Chondrocyte (in vitro differentiated cells): ENCODE results near the gene CLEC10A. TPM values are rescaled to one million over a fixed set of nuclear protein-coding genes. Genes with fewer than 3 reads are reported as not detected.
"Not testable (repeated sequence)": the region's sequence is repeated elsewhere in the genome, so short reads cannot be mapped to it uniquely, and the experiment has no call there.

ENCODE experiments used
- DNase-seq: peaks from one replicate; pipeline ENCODE4 v3.0.0; 2021; ENCODE audit warnings: mixed read lengths, low spot score
- H3K27ac Mint-ChIP-seq: one replicate; pipeline ENCODE4 v1.8.0; 2021; ENCODE audit warnings: mild to moderate bottlenecking, moderate library complexity, mixed read lengths; ENCODE audit not compliant: unreplicated experiment
- H3K27me3 Mint-ChIP-seq: 2 replicates; pipeline ENCODE4 v1.8.0; 2021; ENCODE audit warnings: low read depth, mixed read lengths
- H3K36me3 Mint-ChIP-seq: 2 replicates; pipeline ENCODE4 v1.8.0; 2021; ENCODE audit warnings: low read depth, mixed read lengths
- H3K4me1 Mint-ChIP-seq: 2 replicates; pipeline ENCODE4 v1.8.0; 2021; ENCODE audit warnings: low read depth, mild to moderate bottlenecking, mixed read lengths
- H3K4me3 Mint-ChIP-seq: one replicate; pipeline ENCODE4 v1.8.0; 2021; ENCODE audit warnings: mild to moderate bottlenecking, moderate library complexity, mixed read lengths; ENCODE audit not compliant: unreplicated experiment
- H3K9me3 Mint-ChIP-seq: 2 replicates; pipeline ENCODE4 v1.8.0; 2021; ENCODE audit warnings: low read depth, mixed read lengths
- total RNA-seq: library from RNA; stranded (reverse); gene quantifications from 3 replicates; pipeline ENCODE4 v1.2.1, GENCODE V29; 2021
- TF ChIP-seq, protein P1 (sequence below): fragments of 200-600 bp; sonication (generic); IDR thresholded peaks from 2 replicates; pipeline ENCODE4 v1.5.0; 2021; ENCODE audit warnings: antibody characterized with exemption, mild to moderate bottlenecking, moderate library complexity

Gene CLEC10A
- total RNA-seq, 1 donor from 2014 or later = not detected

DNA sequence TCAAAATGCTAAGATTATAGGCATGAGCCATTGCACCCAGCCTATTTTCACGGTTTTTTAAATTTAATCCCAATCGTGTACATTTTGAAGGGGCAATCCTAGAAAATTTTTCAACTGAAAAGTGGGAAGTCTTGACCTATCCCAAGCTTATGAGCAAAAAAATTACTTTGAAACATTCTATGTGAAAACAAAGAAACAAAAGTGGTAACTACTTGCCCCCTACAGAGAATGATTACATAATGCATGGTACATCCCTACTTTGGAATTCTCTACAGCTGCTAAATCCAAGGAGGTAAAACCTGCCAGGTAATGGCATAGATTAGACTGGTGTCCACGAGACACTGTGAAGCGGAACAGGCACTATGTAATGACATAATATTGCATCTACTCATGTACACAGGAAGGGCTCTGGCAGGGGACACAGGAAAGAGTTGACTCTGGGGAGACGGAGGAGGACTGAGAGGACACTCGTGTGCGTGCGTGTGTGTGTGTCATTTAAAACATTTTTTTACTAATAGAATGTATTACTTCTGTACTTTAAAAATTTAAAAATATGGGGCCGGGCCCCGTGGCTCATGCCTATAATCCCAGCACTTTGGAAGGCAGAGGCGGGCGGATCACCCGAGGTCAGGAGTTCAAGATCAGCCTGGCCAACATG is 18.9 kb upstream of the CLEC10A start:
- peaks cover 55% of the 10 kb centered on the region for H3K27me3 Mint-ChIP-seq
- H3K4me1 Mint-ChIP-seq = no peaks in the 10 kb centered on the region
- H3K27ac Mint-ChIP-seq = no peak overlapping the region
- no peak overlapping the region for H3K4me3 Mint-ChIP-seq
- no peak for DNase-seq
- TF ChIP-seq, protein P1, sequence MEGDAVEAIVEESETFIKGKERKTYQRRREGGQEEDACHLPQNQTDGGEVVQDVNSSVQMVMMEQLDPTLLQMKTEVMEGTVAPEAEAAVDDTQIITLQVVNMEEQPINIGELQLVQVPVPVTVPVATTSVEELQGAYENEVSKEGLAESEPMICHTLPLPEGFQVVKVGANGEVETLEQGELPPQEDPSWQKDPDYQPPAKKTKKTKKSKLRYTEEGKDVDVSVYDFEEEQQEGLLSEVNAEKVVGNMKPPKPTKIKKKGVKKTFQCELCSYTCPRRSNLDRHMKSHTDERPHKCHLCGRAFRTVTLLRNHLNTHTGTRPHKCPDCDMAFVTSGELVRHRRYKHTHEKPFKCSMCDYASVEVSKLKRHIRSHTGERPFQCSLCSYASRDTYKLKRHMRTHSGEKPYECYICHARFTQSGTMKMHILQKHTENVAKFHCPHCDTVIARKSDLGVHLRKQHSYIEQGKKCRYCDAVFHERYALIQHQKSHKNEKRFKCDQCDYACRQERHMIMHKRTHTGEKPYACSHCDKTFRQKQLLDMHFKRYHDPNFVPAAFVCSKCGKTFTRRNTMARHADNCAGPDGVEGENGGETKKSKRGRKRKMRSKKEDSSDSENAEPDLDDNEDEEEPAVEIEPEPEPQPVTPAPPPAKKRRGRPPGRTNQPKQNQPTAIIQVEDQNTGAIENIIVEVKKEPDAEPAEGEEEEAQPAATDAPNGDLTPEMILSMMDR = no peak
- no peaks in the 10 kb centered on the region for H3K9me3 Mint-ChIP-seq
- H3K36me3 Mint-ChIP-seq = no peaks in the 10 kb centered on the region

DNA sequence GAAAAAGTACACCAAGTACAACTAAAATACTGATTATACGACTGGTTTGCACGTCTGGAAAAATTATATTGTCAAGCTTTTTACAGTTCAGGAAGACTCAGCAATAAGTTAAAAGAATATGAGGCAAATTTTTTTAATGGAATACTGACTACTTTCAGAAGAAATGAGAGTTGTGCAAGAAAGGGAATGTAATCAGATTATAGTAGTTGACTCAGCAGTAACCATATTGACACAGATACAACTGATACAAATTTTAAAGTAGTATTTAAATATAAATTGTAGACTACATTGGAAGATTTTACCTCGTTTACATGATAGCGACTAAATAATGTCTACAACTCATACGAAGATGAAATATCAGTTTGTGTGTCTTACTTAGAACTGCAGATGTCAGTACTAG is 17.9 kb upstream of the CLEC10A start:
- Mint-ChIP-seq H3K9me3 (no peaks in the 10 kb centered on the region), H3K4me3 (no peak overlapping the region), H3K36me3 (no peaks in the 10 kb centered on the region), H3K27me3 (peaks cover 50% of the 10 kb centered on the region), H3K4me1 (no peaks in the 10 kb centered on the region), H3K27ac (no peak overlapping the region)
- TF ChIP-seq, protein P1 = no peak
- no peak for DNase-seq

DNA sequence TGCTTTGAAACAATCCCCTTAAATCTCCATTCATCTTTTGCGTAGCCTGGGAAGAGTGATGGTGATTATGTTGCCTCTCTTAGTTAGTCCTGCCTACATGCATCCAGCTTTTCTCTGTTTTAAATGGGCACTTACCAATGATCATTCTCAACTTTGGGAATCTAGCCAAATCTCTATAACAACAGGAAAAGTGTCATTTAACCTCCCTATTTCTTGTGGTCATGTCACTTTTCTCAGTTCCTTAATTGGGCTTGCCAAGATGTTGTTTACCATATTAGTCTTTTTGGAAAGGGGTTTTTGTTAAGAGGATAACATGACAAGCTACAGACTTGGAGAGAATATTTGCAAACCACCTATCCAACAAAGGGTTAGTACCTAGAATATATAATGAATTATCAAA is 15.6 kb upstream of the CLEC10A start:
- H3K36me3 Mint-ChIP-seq = no peaks in the 10 kb centered on the region
- no peaks in the 10 kb centered on the region for H3K4me1 Mint-ChIP-seq
- H3K4me3 Mint-ChIP-seq = no peak overlapping the region
- H3K27me3 Mint-ChIP-seq = peaks cover 33% of the 10 kb centered on the region
- no peak overlapping the region for H3K27ac Mint-ChIP-seq
- no peaks in the 10 kb centered on the region for H3K9me3 Mint-ChIP-seq
- TF ChIP-seq, protein P1 = no peak
- no peak for DNase-seq

DNA sequence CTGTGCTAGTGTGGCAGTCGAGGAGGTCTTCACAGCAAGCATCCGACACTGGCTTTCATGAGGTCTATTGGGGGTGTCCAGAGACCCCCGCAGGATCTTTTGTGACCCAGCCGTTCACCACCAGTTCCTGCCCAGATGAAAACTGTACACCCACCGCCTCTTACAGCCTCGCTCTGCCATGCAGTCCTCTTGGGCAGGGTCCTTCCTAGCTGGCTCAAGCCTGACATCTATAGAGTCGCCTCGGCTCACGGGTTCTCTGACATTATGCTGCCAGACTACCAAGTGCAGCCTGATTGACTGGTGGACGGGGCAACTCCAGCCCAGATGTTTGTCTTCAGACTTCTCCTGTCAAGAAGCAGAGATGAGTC is 14.6 kb upstream of the CLEC10A start:
- Mint-ChIP-seq H3K9me3 (no peaks in the 10 kb centered on the region), H3K36me3 (no peaks in the 10 kb centered on the region), H3K27ac (no peak overlapping the region), H3K4me1 (no peaks in the 10 kb centered on the region), H3K4me3 (no peak overlapping the region), H3K27me3 (peaks cover 27% of the 10 kb centered on the region)
- DNase-seq = no peak
- TF ChIP-seq, protein P1 = no peak

DNA sequence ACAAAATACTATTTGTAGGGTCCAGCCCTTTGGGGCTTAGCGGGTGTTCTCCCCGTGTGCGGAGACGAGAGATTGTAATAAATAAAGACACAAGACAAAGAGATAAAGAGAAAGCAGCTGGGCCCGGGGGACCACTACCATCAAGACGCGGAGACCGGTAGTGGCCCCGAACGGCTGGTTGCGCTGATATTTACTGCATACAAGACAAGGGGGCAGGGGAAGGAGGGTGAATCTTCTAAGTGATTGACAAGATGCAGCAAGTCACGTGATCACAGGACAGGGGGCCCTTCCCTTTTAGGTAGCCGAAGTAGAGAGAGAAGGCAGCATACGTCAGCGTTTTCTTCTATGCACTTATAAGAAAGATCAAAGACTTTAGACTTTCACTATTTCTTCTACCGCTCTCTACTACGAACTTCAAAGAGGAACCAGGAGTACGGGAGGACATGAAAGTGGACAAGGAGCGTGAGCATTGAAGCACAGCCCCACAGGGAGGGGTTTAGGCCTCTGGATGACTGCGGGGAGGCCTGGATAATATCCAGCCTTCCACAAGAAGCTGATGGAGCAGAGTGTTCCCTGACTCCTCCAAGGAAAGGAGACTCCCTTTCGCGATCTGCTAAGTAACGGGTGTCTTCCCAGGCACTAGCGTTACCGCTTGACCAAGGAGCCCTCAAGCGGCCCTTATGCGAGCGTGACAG is 11.4 kb upstream of the CLEC10A start:
- peaks cover 20% of the 10 kb centered on the region for H3K27me3 Mint-ChIP-seq
- not testable (repeated sequence) for H3K9me3 Mint-ChIP-seq, DNase-seq, H3K4me3 Mint-ChIP-seq, H3K4me1 Mint-ChIP-seq, H3K27ac Mint-ChIP-seq, H3K36me3 Mint-ChIP-seq

DNA sequence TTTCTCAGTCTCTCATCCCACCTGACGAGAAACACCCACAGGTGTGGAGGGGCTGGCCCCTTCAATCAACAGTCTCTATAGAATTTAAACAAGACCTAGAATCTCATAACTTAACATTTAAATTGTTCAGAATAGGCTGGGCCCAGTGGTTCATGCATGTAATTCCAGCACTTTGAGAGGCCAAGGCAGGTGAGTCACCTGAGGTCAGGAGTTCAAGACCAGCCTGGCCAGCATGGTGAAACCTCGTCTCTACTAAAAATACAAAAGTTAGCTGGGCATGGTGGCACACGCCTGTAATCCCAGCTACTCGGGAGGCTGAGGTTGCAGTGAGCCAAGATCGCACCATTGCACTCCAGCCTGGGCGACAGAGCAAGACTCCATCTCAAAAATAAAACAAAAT is 9.5 kb upstream of the CLEC10A start:
- not testable (repeated sequence) for H3K36me3 Mint-ChIP-seq, H3K9me3 Mint-ChIP-seq, H3K27ac Mint-ChIP-seq, H3K4me3 Mint-ChIP-seq, DNase-seq, H3K4me1 Mint-ChIP-seq
- H3K27me3 Mint-ChIP-seq = peaks cover 14% of the 10 kb centered on the region

DNA sequence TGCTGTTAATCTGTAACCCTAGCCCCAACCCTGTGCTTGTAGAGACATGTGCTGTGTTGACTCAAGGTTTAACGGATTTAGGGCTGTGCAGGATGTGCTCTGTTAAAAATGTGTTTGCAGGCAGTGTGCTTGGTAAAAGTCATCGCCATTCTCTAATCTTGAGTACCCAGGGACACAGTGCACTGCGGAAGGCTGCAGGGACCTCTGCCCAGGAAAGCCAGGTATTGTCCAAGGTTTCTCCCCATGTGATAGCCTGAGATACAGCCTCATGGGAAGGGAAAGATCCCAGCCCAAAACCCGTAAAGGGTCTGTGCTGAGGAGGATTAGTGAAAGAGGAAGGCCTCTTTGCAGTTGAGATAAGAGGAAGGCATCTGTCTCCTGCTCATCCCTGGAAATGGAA is 8.4 kb upstream of the CLEC10A start:
- H3K4me3 Mint-ChIP-seq, H3K27ac Mint-ChIP-seq, H3K36me3 Mint-ChIP-seq, DNase-seq, H3K4me1 Mint-ChIP-seq, H3K9me3 Mint-ChIP-seq: not testable (repeated sequence)
- H3K27me3 Mint-ChIP-seq = peaks cover 17% of the 10 kb centered on the region
